ENCODE results near the gene SLC16A3.

DNA sequence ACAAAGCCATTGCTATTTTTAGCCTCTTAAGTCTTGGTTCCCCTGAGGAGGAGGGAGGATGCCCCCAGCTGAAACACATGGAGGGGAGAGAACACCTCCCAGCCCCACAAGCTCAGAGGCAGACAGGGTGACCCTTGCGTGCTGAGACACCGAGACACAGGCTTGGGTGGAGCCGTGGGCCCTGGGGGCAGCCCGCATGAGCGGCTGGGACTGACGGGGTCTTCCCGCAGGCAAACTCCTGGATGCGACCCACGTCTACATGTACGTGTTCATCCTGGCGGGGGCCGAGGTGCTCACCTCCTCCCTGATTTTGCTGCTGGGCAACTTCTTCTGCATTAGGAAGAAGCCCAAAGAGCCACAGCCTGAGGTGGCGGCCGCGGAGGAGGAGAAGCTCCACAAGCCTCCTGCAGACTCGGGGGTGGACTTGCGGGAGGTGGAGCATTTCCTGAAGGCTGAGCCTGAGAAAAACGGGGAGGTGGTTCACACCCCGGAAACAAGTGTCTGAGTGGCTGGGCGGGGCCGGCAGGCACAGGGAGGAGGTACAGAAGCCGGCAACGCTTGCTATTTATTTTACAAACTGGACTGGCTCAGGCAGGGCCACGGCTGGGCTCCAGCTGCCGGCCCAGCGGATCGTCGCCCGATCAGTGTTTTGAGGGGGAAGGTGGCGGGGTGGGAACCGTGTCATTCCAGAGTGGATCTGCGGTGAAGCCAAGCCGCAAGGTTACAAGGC is 9.8 kb downstream of the SLC16A3 start:
- TF ChIP-seq, protein P1, sequence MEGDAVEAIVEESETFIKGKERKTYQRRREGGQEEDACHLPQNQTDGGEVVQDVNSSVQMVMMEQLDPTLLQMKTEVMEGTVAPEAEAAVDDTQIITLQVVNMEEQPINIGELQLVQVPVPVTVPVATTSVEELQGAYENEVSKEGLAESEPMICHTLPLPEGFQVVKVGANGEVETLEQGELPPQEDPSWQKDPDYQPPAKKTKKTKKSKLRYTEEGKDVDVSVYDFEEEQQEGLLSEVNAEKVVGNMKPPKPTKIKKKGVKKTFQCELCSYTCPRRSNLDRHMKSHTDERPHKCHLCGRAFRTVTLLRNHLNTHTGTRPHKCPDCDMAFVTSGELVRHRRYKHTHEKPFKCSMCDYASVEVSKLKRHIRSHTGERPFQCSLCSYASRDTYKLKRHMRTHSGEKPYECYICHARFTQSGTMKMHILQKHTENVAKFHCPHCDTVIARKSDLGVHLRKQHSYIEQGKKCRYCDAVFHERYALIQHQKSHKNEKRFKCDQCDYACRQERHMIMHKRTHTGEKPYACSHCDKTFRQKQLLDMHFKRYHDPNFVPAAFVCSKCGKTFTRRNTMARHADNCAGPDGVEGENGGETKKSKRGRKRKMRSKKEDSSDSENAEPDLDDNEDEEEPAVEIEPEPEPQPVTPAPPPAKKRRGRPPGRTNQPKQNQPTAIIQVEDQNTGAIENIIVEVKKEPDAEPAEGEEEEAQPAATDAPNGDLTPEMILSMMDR (IDR thresholded peaks at IDR 0.05): no peak
- no peak for TF ChIP-seq EZH2 (IDR thresholded peaks at IDR 0.05; ENCODE audit: borderline replicate concordance, insufficient read depth, low read depth, low read length, poor library complexity, severe bottlenecking)

Data from B cell (primary cell).